WTC11 (cell line): ENCODE results near the gene BTBD10. TPM values are rescaled to one million over a fixed set of nuclear protein-coding genes. Genes with fewer than 3 reads are reported as not detected.

ENCODE experiments used
- ATAC-seq: fragments of 200-7000 bp; cut with Tn5 transposase; 2 replicates; pipeline ENCODE4 v1.10.0; 2021; ENCODE audit warnings: mild to moderate bottlenecking, moderate library complexity
- CTCF ChIA-PET: fragments of 300-600 bp; sonication (Branson Sonifier 250); formaldehyde crosslinking; loops from one replicate; lab custom pipeline; 2021; ENCODE audit warnings: antibody characterized with exemption; lab: Charles Lee
- POLR2A ChIA-PET: fragments of 350-600 bp; sonication (Branson Sonifier 250); formaldehyde crosslinking; loops from one replicate; lab custom pipeline; 2021; ENCODE audit warnings: antibody characterized with exemption; lab: Charles Lee
- DNase-seq: peaks from one replicate; pipeline ENCODE4 v3.0.0; 2021; ENCODE audit warnings: low spot score
- H3K27ac Mint-ChIP-seq: 2 replicates; pipeline ENCODE4 v1.8.0; 2021; ENCODE audit warnings: mixed read lengths
- H3K27me3 Mint-ChIP-seq: 2 replicates; pipeline ENCODE4 v1.8.0; 2021; ENCODE audit warnings: low read depth, mild to moderate bottlenecking, moderate library complexity, mixed read lengths
- H3K36me3 Mint-ChIP-seq: 2 replicates; pipeline ENCODE4 v1.8.0; 2021; ENCODE audit warnings: mixed read lengths
- H3K4me1 Mint-ChIP-seq: 2 replicates; pipeline ENCODE4 v1.8.0; 2022; ENCODE audit warnings: mixed read lengths
- H3K4me3 Mint-ChIP-seq: 2 replicates; pipeline ENCODE4 v1.8.0; 2021; ENCODE audit warnings: mild to moderate bottlenecking, moderate library complexity, mixed read lengths
- H3K9me3 Mint-ChIP-seq: 2 replicates; pipeline ENCODE4 v1.8.0; 2021; ENCODE audit warnings: mixed read lengths
- ARID4B ChIP-seq: sonication (generic); formaldehyde crosslinking; IDR thresholded peaks from 2 replicates; pipeline ENCODE4 v1.8.0; 2023; ENCODE audit warnings: missing genetic modification reagents, mild to moderate bottlenecking, borderline replicate concordance
- ATF3 ChIP-seq: sonication (generic); formaldehyde crosslinking; conservative IDR thresholded peaks from 2 replicates; pipeline ENCODE4 v1.8.1; 2022; ENCODE audit warnings: mild to moderate bottlenecking, missing genetic modification reagents
- ATF6 ChIP-seq: sonication (generic); formaldehyde crosslinking; IDR thresholded peaks from 2 replicates; pipeline ENCODE4 v1.8.1; 2023; ENCODE audit warnings: mild to moderate bottlenecking, missing genetic modification reagents
- EMX1 ChIP-seq: fragments of 250-450 bp; sonication (Bioruptor Pico); IDR thresholded peaks from 2 replicates; pipeline ENCODE4 v1.8.0; 2021; ENCODE audit warnings: mild to moderate bottlenecking
- FOXP4 ChIP-seq: sonication (generic); formaldehyde crosslinking; IDR thresholded peaks from 2 replicates; pipeline ENCODE4 v1.8.0; 2022; ENCODE audit warnings: mild to moderate bottlenecking, missing genetic modification reagents
- IRF2 ChIP-seq: sonication (generic); formaldehyde crosslinking; IDR thresholded peaks from 2 replicates; pipeline ENCODE4 v1.8.0; 2022; ENCODE audit warnings: low read depth, missing genetic modification reagents, borderline replicate concordance
- JUN ChIP-seq: sonication (generic); formaldehyde crosslinking; IDR thresholded peaks from 2 replicates; pipeline ENCODE4 v1.8.0; 2023; ENCODE audit warnings: mild to moderate bottlenecking, missing genetic modification reagents
- MLX ChIP-seq: sonication (generic); formaldehyde crosslinking; IDR thresholded peaks from 2 replicates; pipeline ENCODE4 v1.8.1; 2023; ENCODE audit warnings: mild to moderate bottlenecking, missing genetic modification reagents, moderate library complexity
- NR2C2 ChIP-seq: sonication (generic); formaldehyde crosslinking; IDR thresholded peaks from 2 replicates; pipeline ENCODE4 v1.8.0; 2022; ENCODE audit warnings: mild to moderate bottlenecking, missing genetic modification reagents
- RORB ChIP-seq: fragments of 250-450 bp; sonication (Bioruptor Pico); IDR thresholded peaks from 2 replicates; pipeline ENCODE4 v1.9.0; 2021; ENCODE audit warnings: mild to moderate bottlenecking
- SMAD4 ChIP-seq: sonication (generic); formaldehyde crosslinking; IDR thresholded peaks from 2 replicates; pipeline ENCODE4 v1.8.0; 2022; ENCODE audit warnings: mild to moderate bottlenecking, missing genetic modification reagents
- TP53 ChIP-seq: sonication (generic); formaldehyde crosslinking; IDR thresholded peaks from 2 replicates; pipeline ENCODE4 v1.8.1; 2023; ENCODE audit warnings: mild to moderate bottlenecking, missing genetic modification reagents
- ZNF121 ChIP-seq: sonication (generic); formaldehyde crosslinking; IDR thresholded peaks from 2 replicates; pipeline ENCODE4 v1.8.0; 2023; ENCODE audit warnings: missing genetic modification reagents
- ZNF263 ChIP-seq: sonication (generic); formaldehyde crosslinking; IDR thresholded peaks from 2 replicates; pipeline ENCODE4 v1.8.1; 2022; ENCODE audit warnings: low read depth, mild to moderate bottlenecking, moderate library complexity, missing genetic modification reagents
- ZNF396 ChIP-seq: fragments of 250-450 bp; sonication (Bioruptor Pico); IDR thresholded peaks from 2 replicates; pipeline ENCODE4 v1.8.0; 2021; ENCODE audit warnings: mild to moderate bottlenecking, moderate library complexity, borderline replicate concordance
- ZNF512 ChIP-seq: sonication (generic); formaldehyde crosslinking; IDR thresholded peaks from 2 replicates; pipeline ENCODE4 v1.8.1; 2022; ENCODE audit warnings: missing genetic modification reagents, borderline replicate concordance
- total RNA-seq: library from RNA; stranded (reverse); gene quantifications from 3 replicates; pipeline ENCODE4 v1.2.3, GENCODE V29; 2021

Gene BTBD10
- total RNA-seq, 1 experiment from 2014 or later: 19.4 TPM

- no peak for TF ChIP-seq ARID4B (CRISPR knock-in tag)
- no peak for TF ChIP-seq IRF2 (CRISPR knock-in tag)
- no peak for TF ChIP-seq ZNF396 (CRISPR knock-in tag)
- no peak for TF ChIP-seq ZNF263 (CRISPR knock-in tag)
- TF ChIP-seq EMX1 (CRISPR knock-in tag): no peak
- no peak for TF ChIP-seq ATF3 (CRISPR knock-in tag)
- TF ChIP-seq TP53 (CRISPR knock-in tag): no peak
Observed at GRCh38 chr11:13421561-13421960, 41.5 kb downstream of the BTBD10 start (continued).

- DNase-seq (no peak), ATAC-seq (no peak)
- H3K4me1 Mint-ChIP-seq: no peaks in the 10 kb centered on the region
- H3K36me3 Mint-ChIP-seq: peaks cover 14% of the 10 kb centered on the region
- TF ChIP-seq JUN (CRISPR knock-in tag): no peak
- no peak for TF ChIP-seq MLX (CRISPR knock-in tag)
- no peak for TF ChIP-seq ZNF512
- TF ChIP-seq FOXP4 (CRISPR knock-in tag): no peak
- TF ChIP-seq RORB (CRISPR knock-in tag): no peak
- no peak for TF ChIP-seq SMAD4 (CRISPR knock-in tag)
- TF ChIP-seq ATF6 (CRISPR knock-in tag): no peak
- no peak for TF ChIP-seq ZNF121 (CRISPR knock-in tag)
- TF ChIP-seq NR2C2 (CRISPR knock-in tag): no peak
- no peak for TF ChIP-seq ZNF396 (CRISPR knock-in tag)
- H3K27ac Mint-ChIP-seq: no peak overlapping the region
- H3K9me3 Mint-ChIP-seq: no peaks in the 10 kb centered on the region
- H3K4me3 Mint-ChIP-seq: no peak overlapping the region
- POLR2A ChIA-PET: no interaction called here
- CTCF ChIA-PET: no interaction called here
- no peaks in the 10 kb centered on the region for H3K27me3 Mint-ChIP-seq
Observed at GRCh38 chr11:13415201-13415600, 47.8 kb downstream of the BTBD10 start.
